A549 (cell line): ENCODE measurements around the gene RAB3B. TPM values are rescaled to one million over a fixed set of nuclear protein-coding genes. Genes with fewer than 3 reads are reported as not detected.
"Not testable (repeated sequence)": the region's sequence is repeated elsewhere in the genome, so short reads cannot be mapped to it uniquely, and the experiment has no call there.

ENCODE experiments used
- ATAC-seq, 2 experiments: fragments of 200-7000 bp in 1 of 2; fragments of >200 bp in 1 of 2; cut with Nextera tagmentation in 1 of 2; cut with Tn5 transposase in 1 of 2; 3 replicates each; pipeline versions ENCODE4 v1.8.0 to v1.9.1; 2018 to 2020; ENCODE audit warnings: mild to moderate bottlenecking in 1 of 2, moderate library complexity in 1 of 2
- CTCF ChIA-PET: fragments of 300-600 bp; sonication (Branson Sonifier 250); formaldehyde crosslinking; extraction: SDS; loops from one replicate; lab custom pipeline; 2021; ENCODE audit warnings: antibody characterized with exemption, inconsistent platforms; lab: Yijun Ruan, JAX
- POLR2A ChIA-PET: fragments of 350-600 bp; formaldehyde crosslinking; extraction: SDS; loops from one replicate; lab custom pipeline; 2021; ENCODE audit warnings: antibody characterized with exemption, inconsistent platforms; lab: Yijun Ruan, JAX
- DNase-seq, 2 experiments: peaks; one replicate each; pipeline versions ENCODE4 v3.0.0 to v3.0.0-alpha.2; 2011 to 2016; ENCODE audit warnings: low read depth in 1 of 2, low spot score in 1 of 2
- FAIRE-seq: peaks from 2 replicates; lab custom pipeline; 2011; peaks lifted over from hg19 to GRCh38; lab: Jason Lieb, UNC
- H3K27ac ChIP-seq, 2 experiments: fragments of >200 bp; sonication (Bioruptor Twin); formaldehyde crosslinking; 3 replicates each; pipeline ENCODE4 v1.5.1; 2016 to 2017
- H3K4me1 ChIP-seq: fragments of >200 bp; sonication (Bioruptor Twin); formaldehyde crosslinking; 3 replicates; pipeline ENCODE4 v1.6.1; 2016
- H3K4me2 ChIP-seq: fragments of >200 bp; sonication (Bioruptor Twin); formaldehyde crosslinking; 3 replicates; pipeline ENCODE4 v1.6.1; 2016
- H3K4me3 ChIP-seq: fragments of >200 bp; sonication (Bioruptor Twin); formaldehyde crosslinking; 3 replicates; pipeline ENCODE4 v1.5.1; 2016
- H3K9me3 ChIP-seq: fragments of >200 bp; sonication (Bioruptor Twin); formaldehyde crosslinking; 3 replicates; pipeline ENCODE4 v1.6.1; 2016
- EHF ChIP-seq: fragments of 250-450 bp; sonication (Bioruptor Pico); IDR thresholded peaks from 2 replicates; pipeline ENCODE4 v1.5.0; 2020; ENCODE audit warnings: mild to moderate bottlenecking
- ESRRA ChIP-seq: fragments of 150-350 bp; IDR thresholded peaks from 2 replicates; pipeline ENCODE4 v1.6.1; 2014; ENCODE audit warnings: mild to moderate bottlenecking, low read length, borderline replicate concordance
- FOSL2 ChIP-seq, 2 experiments: fragments of 450-650 bp in 1 of 2; fragments of >200 bp in 1 of 2; sonication (Bioruptor Twin) in 1 of 2; formaldehyde crosslinking; IDR thresholded peaks; 2 replicates each; pipeline versions ENCODE4 v1.5.0 to v1.6.1; 2016 to 2020; ENCODE audit warnings: mild to moderate bottlenecking in 1 of 2, moderate library complexity in 1 of 2
- HEYL ChIP-seq: fragments of 250-450 bp; sonication (Bioruptor Pico); IDR thresholded peaks from 2 replicates; pipeline ENCODE4 v1.8.0; 2021; ENCODE audit warnings: mild to moderate bottlenecking, moderate library complexity
- JUN ChIP-seq, 2 experiments: fragments of >200 bp; sonication (Bioruptor Twin); formaldehyde crosslinking; IDR thresholded peaks; 2 replicates in 1 of 2; 3 replicates in 1 of 2; pipeline ENCODE4 v1.6.1; 2016 to 2017
- NFE2L2 ChIP-seq: fragments of 150-350 bp; conservative IDR thresholded peaks from 2 replicates; pipeline ENCODE4 v1.6.1; 2014; ENCODE audit warnings: low read length
- NPAS2 ChIP-seq: fragments of 250-450 bp; sonication (Bioruptor Pico); IDR thresholded peaks from 2 replicates; pipeline ENCODE4 v1.8.0; 2022; ENCODE audit warnings: mild to moderate bottlenecking, moderate library complexity, borderline replicate concordance
- POLR2A ChIP-seq: IDR thresholded peaks from 2 replicates; pipeline ENCODE4 v1.6.1; 2012; ENCODE audit warnings: mild to moderate bottlenecking, low read length
- POLR2AphosphoS2 ChIP-seq: conservative IDR thresholded peaks from 2 replicates; pipeline ENCODE4 v1.6.1; 2012; ENCODE audit warnings: low read length, improper control_type of control experiment, inconsistent platforms
- RARB ChIP-seq: fragments of 250-450 bp; sonication (Bioruptor Pico); IDR thresholded peaks from 2 replicates; pipeline ENCODE4 v1.8.0; 2021; ENCODE audit warnings: mild to moderate bottlenecking, moderate library complexity
- RFX5 ChIP-seq: fragments of 450-650 bp; IDR thresholded peaks from 2 replicates; pipeline ENCODE4 v1.7.1; 2014; ENCODE audit warnings: antibody characterized with exemption, mild to moderate bottlenecking, moderate library complexity
- SMC3 ChIP-seq: fragments of >200 bp; sonication (Bioruptor Twin); formaldehyde crosslinking; IDR thresholded peaks from 3 replicates; pipeline ENCODE4 v1.6.1; 2018; ENCODE audit warnings: inconsistent platforms
- TFCP2L1 ChIP-seq: fragments of 250-450 bp; sonication (Bioruptor Pico); IDR thresholded peaks from 2 replicates; pipeline ENCODE4 v1.5.0; 2021; ENCODE audit warnings: mild to moderate bottlenecking
- ZC3H11A ChIP-seq: fragments of 450-650 bp; IDR thresholded peaks from 2 replicates; pipeline ENCODE4 v1.6.1; 2014; ENCODE audit warnings: antibody characterized with exemption, mild to moderate bottlenecking
- WGBS: methylation state at CpG from one replicate; pipeline ENCODE4 v1.1.6; 2017; ENCODE audit errors: missing lambda C conversion rate; 5-methylcytosine and 5-hydroxymethylcytosine counted together
- polyA plus RNA-seq, 4 experiments: library from polyadenylated mRNA; depleted of rRNA in 3 of 4; stranded (reverse); fragments of >200 nt; fragmentation: RNase III in 1 of 4; extraction: RNeasy Plus Mini Kit Qiagen cat#74134 plus additional on column Dnase treatment in 1 of 4; gene quantifications; 2 replicates in 3 of 4; 3 replicates in 1 of 4; pipeline ENCODE4 v1.2.3, GENCODE V29; 2011 to 2017
- TF ChIP-seq, protein P1 (sequence below): IDR thresholded peaks from 2 replicates; pipeline ENCODE4 v1.6.1; 2012; ENCODE audit warnings: low read depth, borderline replicate concordance
- TF ChIP-seq, protein P2 (sequence below): fragments of >200 bp; sonication (Bioruptor Twin); formaldehyde crosslinking; IDR thresholded peaks from 2 replicates; pipeline ENCODE4 v1.6.1; 2016
- TF ChIP-seq, protein P3 (sequence below): fragments of >200 bp; sonication (Bioruptor Twin); formaldehyde crosslinking; IDR thresholded peaks from 3 replicates; pipeline ENCODE4 v1.6.1; 2016
- TF ChIP-seq, protein P4 (sequence below): fragments of 250-450 bp; sonication (Bioruptor Pico); IDR thresholded peaks from 2 replicates; pipeline ENCODE4 v1.5.0; 2021; ENCODE audit warnings: mild to moderate bottlenecking, moderate library complexity, borderline replicate concordance
- TF ChIP-seq, protein P5 (sequence below): IDR thresholded peaks from 2 replicates; pipeline ENCODE4 v1.6.1; 2012
- TF ChIP-seq, protein P6 (sequence below): fragments of 150-350 bp; IDR thresholded peaks from 2 replicates; pipeline ENCODE4 v1.6.1; 2014; ENCODE audit warnings: low read depth, mild to moderate bottlenecking, low read length

Gene RAB3B
- polyA plus RNA-seq, 2 of the 4 experiments (the other 2 are of a cell fraction) = 6.9 to 15.1 TPM

DNA sequence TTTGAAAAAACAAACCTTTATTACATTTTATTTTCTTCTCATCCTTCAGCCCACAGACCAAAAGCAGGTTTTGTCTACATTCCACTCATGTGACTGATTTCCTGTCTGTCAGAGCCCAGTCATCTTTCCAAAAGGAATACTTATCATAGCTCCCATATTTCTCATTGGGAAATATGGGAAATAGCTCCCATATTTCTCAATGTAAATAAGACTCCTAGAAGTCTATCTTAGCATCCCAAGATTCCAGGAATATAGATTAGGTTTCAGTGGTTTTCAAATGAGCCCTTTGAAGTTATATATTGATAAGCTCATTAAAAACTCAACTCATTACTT lies 92.8 kb downstream of the RAB3B start (continued):
- TF ChIP-seq TFCP2L1 (CRISPR knock-in tag) (no peak), JUN (IDR thresholded peaks at IDR 0.05) (no peak), FOSL2 (IDR thresholded peaks at IDR 0.05) (peak; percentile 51; the same call in 1 of the 2 replicates), FOSL2 (CRISPR knock-in tag; IDR thresholded peaks at IDR 0.05) (peak; percentile 85), EHF (CRISPR knock-in tag) (no peak), NFE2L2 (no peak), NPAS2 (CRISPR knock-in tag) (no peak), ZC3H11A (no peak), HEYL (CRISPR knock-in tag) (no peak), POLR2A (no peak), RARB (CRISPR knock-in tag) (no peak), POLR2AphosphoS2 (no peak), ESRRA (no peak), SMC3 (0 out of 3 replicates have a peak, but pooled peaks have one; percentile 6), RFX5 (no peak)
- TF ChIP-seq, protein P1, sequence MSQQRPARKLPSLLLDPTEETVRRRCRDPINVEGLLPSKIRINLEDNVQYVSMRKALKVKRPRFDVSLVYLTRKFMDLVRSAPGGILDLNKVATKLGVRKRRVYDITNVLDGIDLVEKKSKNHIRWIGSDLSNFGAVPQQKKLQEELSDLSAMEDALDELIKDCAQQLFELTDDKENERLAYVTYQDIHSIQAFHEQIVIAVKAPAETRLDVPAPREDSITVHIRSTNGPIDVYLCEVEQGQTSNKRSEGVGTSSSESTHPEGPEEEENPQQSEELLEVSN = no peak
- TF ChIP-seq, protein P2, sequence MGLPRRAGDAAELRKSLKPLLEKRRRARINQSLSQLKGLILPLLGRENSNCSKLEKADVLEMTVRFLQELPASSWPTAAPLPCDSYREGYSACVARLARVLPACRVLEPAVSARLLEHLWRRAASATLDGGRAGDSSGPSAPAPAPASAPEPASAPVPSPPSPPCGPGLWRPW = no peak
- TF ChIP-seq, protein P3, sequence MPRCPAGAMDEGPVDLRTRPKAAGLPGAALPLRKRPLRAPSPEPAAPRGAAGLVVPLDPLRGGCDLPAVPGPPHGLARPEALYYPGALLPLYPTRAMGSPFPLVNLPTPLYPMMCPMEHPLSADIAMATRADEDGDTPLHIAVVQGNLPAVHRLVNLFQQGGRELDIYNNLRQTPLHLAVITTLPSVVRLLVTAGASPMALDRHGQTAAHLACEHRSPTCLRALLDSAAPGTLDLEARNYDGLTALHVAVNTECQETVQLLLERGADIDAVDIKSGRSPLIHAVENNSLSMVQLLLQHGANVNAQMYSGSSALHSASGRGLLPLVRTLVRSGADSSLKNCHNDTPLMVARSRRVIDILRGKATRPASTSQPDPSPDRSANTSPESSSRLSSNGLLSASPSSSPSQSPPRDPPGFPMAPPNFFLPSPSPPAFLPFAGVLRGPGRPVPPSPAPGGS = no peak
- TF ChIP-seq, protein P4, sequence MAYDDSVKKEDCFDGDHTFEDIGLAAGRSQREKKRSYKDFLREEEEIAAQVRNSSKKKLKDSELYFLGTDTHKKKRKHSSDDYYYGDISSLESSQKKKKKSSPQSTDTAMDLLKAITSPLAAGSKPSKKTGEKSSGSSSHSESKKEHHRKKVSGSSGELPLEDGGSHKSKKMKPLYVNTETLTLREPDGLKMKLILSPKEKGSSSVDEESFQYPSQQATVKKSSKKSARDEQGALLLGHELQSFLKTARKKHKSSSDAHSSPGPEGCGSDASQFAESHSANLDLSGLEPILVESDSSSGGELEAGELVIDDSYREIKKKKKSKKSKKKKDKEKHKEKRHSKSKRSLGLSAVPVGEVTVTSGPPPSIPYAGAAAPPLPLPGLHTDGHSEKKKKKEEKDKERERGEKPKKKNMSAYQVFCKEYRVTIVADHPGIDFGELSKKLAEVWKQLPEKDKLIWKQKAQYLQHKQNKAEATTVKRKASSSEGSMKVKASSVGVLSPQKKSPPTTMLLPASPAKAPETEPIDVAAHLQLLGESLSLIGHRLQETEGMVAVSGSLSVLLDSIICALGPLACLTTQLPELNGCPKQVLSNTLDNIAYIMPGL (CRISPR knock-in tag) = no peak
- TF ChIP-seq, protein P5, sequence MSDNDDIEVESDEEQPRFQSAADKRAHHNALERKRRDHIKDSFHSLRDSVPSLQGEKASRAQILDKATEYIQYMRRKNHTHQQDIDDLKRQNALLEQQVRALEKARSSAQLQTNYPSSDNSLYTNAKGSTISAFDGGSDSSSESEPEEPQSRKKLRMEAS = no peak; the same call in 1 of the 2 replicates
- TF ChIP-seq, protein P6, sequence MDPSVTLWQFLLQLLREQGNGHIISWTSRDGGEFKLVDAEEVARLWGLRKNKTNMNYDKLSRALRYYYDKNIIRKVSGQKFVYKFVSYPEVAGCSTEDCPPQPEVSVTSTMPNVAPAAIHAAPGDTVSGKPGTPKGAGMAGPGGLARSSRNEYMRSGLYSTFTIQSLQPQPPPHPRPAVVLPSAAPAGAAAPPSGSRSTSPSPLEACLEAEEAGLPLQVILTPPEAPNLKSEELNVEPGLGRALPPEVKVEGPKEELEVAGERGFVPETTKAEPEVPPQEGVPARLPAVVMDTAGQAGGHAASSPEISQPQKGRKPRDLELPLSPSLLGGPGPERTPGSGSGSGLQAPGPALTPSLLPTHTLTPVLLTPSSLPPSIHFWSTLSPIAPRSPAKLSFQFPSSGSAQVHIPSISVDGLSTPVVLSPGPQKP = no peak
- TF ChIP-seq, all 56 proteins: peak for 7

DNA sequence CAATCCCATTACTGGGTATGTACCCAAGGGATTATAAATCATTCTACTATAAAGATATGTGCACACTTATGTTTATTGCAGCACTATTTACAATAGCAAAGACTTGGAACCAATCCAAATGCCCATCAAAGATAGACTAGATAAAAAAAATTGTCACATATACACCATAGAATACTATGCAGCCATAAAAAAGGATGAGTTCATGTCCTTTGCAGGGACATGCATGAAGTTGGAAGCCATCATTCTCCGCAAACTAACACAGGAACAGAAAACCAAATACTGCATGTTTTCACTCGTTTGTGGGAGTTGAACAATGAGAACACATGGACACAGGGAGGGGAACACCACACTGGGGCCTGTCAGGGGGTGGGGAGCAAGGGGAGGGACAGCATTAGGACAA lies 95.8 kb downstream of the RAB3B start:
- H3K9me3 ChIP-seq, DNase-seq, H3K4me3 ChIP-seq, FAIRE-seq, ATAC-seq, H3K4me2 ChIP-seq, CTCF ChIA-PET, H3K27ac ChIP-seq, POLR2A ChIA-PET: not testable (repeated sequence)
- 45% methylated on average over 2 of the region's 2 CpGs for WGBS
- H3K4me1 ChIP-seq = peaks cover 28% of the 10 kb centered on the region
